T-helper 9 cell (primary cell): ENCODE data around the gene SLC10A7.

Experiments used
- DNase-seq: peaks from one replicate; pipeline ENCODE4 v3.0.0-alpha.2; 2020

SLC10A7 gene

GRCh38 chr4:146346276-146346675 lies 175.5 kb downstream of the SLC10A7 start:
- no peak for DNase-seq

GRCh38 chr4:146343776-146344175 lies 178.0 kb downstream of the SLC10A7 start:
- DNase-seq = no peak

GRCh38 chr4:146343199-146343598 lies 178.5 kb downstream of the SLC10A7 start:
- DNase-seq = no peak

- no peak for DNase-seq
Observed at GRCh38 chr4:146342600-146343192, 179.0 kb downstream of the SLC10A7 start.

GRCh38 chr4:146340798-146341197 lies 180.9 kb downstream of the SLC10A7 start:
- no peak for DNase-seq

- no peak for DNase-seq
Observed at GRCh38 chr4:146338512-146338911, 183.2 kb downstream of the SLC10A7 start.

- no peak for DNase-seq
Observed at GRCh38 chr4:146336410-146336807, 185.3 kb downstream of the SLC10A7 start.

GRCh38 chr4:146335763-146336409 lies 185.9 kb downstream of the SLC10A7 start:
- DNase-seq = no peak

- DNase-seq = no peak
Observed at GRCh38 chr4:146334862-146335449, 186.8 kb downstream of the SLC10A7 start.

- no peak for DNase-seq
Observed at GRCh38 chr4:146333895-146334262, 187.9 kb downstream of the SLC10A7 start.

GRCh38 chr4:146333187-146333894 lies 188.4 kb downstream of the SLC10A7 start:
- no peak for DNase-seq

GRCh38 chr4:146330392-146330791 lies 191.3 kb downstream of the SLC10A7 start:
- no peak for DNase-seq

- no peak for DNase-seq
Observed at GRCh38 chr4:146329050-146329716, 192.6 kb downstream of the SLC10A7 start.

- DNase-seq = no peak
Observed at GRCh38 chr4:146327859-146328650, 193.7 kb downstream of the SLC10A7 start.

- no peak for DNase-seq
Observed at GRCh38 chr4:146318894-146319293, 202.8 kb downstream of the SLC10A7 start.

- DNase-seq = no peak
Observed at GRCh38 chr4:146317783-146318182, 204.0 kb downstream of the SLC10A7 start.

- no peak for DNase-seq
Observed at GRCh38 chr4:146315184-146315583, 206.6 kb downstream of the SLC10A7 start.

- DNase-seq = no peak
Observed at GRCh38 chr4:146311238-146311970, 210.3 kb downstream of the SLC10A7 start.

GRCh38 chr4:146310319-146311021 lies 211.3 kb downstream of the SLC10A7 start:
- DNase-seq = no peak

- DNase-seq = no peak
Observed at GRCh38 chr4:146308951-146309350, 212.8 kb downstream of the SLC10A7 start.

- no peak for DNase-seq
Observed at GRCh38 chr4:146302822-146303221, 218.9 kb downstream of the SLC10A7 start.
